GM12892 (cell line): ENCODE results near the gene FTSJ3.
A peak's percentile ranks its signal among the peaks of the same experiment; 100 is the strongest.

ENCODE experiments used
- DNase-seq: peaks from one replicate; pipeline ENCODE4 v3.0.0; 2011; ENCODE audit not compliant: insufficient read length
- FAIRE-seq: peaks from 2 replicates; lab custom pipeline; 2011; peaks lifted over from hg19 to GRCh38; lab: Jason Lieb, UNC
- POLR2A ChIP-seq: IDR thresholded peaks from 2 replicates; pipeline ENCODE4 v1.6.1; 2011; ENCODE audit warnings: low read depth, low read length, control low read depth
- POLR2AphosphoS5 ChIP-seq: IDR thresholded peaks from 2 replicates; pipeline ENCODE4 v1.6.1; 2011; ENCODE audit warnings: low read depth, low read length, control low read depth
- TAF1 ChIP-seq: IDR thresholded peaks from 2 replicates; pipeline ENCODE4 v1.6.1; 2011; ENCODE audit warnings: low read depth, mild to moderate bottlenecking, control low read depth, low read length, borderline replicate concordance

Gene FTSJ3

GRCh38 chr17:63833026-63833740, 5.7 kb upstream of the FTSJ3 start:
- FAIRE-seq (no peak), DNase-seq (no peak)
- TF ChIP-seq POLR2AphosphoS5, result no peak
- no peak; the same call in none of the 2 replicates for TF ChIP-seq POLR2A
- TF ChIP-seq TAF1, result no peak

GRCh38 chr17:63832455-63832854, 5.0 kb upstream of the FTSJ3 start:
- FAIRE-seq (no peak), DNase-seq (no peak)
- TF ChIP-seq POLR2A, result 0 out of 2 replicates have a peak, but pooled peaks have one; percentile 12
- no peak for TF ChIP-seq TAF1

- no peak for TF ChIP-seq POLR2A
- TF ChIP-seq POLR2AphosphoS5, result no peak
- TF ChIP-seq TAF1, result no peak
- FAIRE-seq, result no peak
Measured at GRCh38 chr17:63832014-63832413, 4.6 kb upstream of the FTSJ3 start.

GRCh38 chr17:63831505-63831904, 4.0 kb upstream of the FTSJ3 start:
- FAIRE-seq, result no peak
- DNase-seq, result no peak
- TF ChIP-seq POLR2A (no peak), POLR2AphosphoS5 (no peak), TAF1 (no peak)

More at GRCh38 chr17:63832014-63832413, 4.6 kb upstream of the FTSJ3 start:
- DNase-seq, result no peak

- TF ChIP-seq POLR2AphosphoS5 (no peak; the same call in 1 of the 2 replicates), POLR2A (no peak)
- FAIRE-seq, result no peak
- no peak for DNase-seq
Measured at GRCh38 chr17:63830904-63831491, 3.5 kb upstream of the FTSJ3 start.

GRCh38 chr17:63830278-63830677, 2.8 kb upstream of the FTSJ3 start:
- FAIRE-seq (no peak), DNase-seq (no peak)
- TF ChIP-seq POLR2AphosphoS5 (no peak), TAF1 (no peak), POLR2A (no peak)

GRCh38 chr17:63828936-63829335, 1.5 kb upstream of the FTSJ3 start:
- no peak for DNase-seq
- TF ChIP-seq TAF1, result no peak
- no peak for TF ChIP-seq POLR2AphosphoS5
- no peak for TF ChIP-seq POLR2A
- no peak for FAIRE-seq

- TF ChIP-seq POLR2AphosphoS5, result no peak
- TF ChIP-seq TAF1, result no peak
- no peak for TF ChIP-seq POLR2A
- no peak for FAIRE-seq
Measured at GRCh38 chr17:63827801-63828221, 348 bp upstream of the FTSJ3 start.

GRCh38 chr17:63826468-63827001, 928 bp downstream of the FTSJ3 start:
- no peak for FAIRE-seq
- DNase-seq, result no peak
- TF ChIP-seq TAF1 (no peak), POLR2AphosphoS5 (no peak), POLR2A (no peak)

More at GRCh38 chr17:63827801-63828221, 348 bp upstream of the FTSJ3 start:
- no peak for DNase-seq

GRCh38 chr17:63824362-63824761, 3.1 kb downstream of the FTSJ3 start:
- TF ChIP-seq TAF1, result no peak
- DNase-seq (no peak), FAIRE-seq (no peak)

- no peak for FAIRE-seq
- TF ChIP-seq POLR2AphosphoS5 (no peak), POLR2A (no peak), TAF1 (no peak)
- DNase-seq, result no peak
Measured at GRCh38 chr17:63823659-63824331, 3.7 kb downstream of the FTSJ3 start.

- no peak for TF ChIP-seq POLR2A
- TF ChIP-seq TAF1, result no peak
- TF ChIP-seq POLR2AphosphoS5, result no peak
Measured at GRCh38 chr17:63822537-63822936, 4.9 kb downstream of the FTSJ3 start.

More at GRCh38 chr17:63822537-63822936, 4.9 kb downstream of the FTSJ3 start:
- DNase-seq (no peak), FAIRE-seq (no peak)
